ENCODE data around the gene CRACDL.

DNA sequence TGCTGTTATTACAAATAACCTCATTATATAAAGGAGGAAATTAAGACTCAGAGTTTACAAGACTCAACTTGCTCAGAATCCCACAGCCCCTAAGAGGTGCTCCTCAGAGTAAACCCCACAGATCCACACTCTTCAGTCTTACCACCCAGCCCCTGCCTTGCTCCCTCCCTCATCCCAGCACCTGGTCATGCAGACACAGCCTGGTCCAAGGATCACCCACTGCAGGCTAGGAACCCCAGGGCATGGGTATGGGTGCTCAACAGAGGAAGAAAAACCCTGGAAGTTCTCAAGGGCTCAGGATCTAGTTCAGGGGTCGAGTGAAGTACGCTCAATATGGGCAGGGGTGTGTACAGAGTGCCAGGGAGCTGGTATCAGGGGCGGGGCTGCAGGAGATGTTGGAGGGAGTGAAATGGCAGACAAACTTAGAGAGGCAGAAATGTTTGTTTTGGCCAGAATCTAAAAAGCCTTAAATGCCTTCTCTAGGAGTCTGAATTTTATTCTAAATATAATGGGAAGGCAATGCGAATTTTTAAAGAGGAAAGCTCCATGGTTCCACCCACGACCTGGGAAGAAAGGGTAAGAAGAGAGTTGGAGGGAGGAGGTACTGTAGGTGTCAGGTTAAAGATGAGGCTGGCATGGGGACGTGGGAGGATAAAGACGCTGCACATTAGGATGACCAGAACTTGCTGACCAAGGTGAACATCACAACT lies 126.0 kb downstream of the CRACDL start:
- no peak for TF ChIP-seq EZH2 (IDR thresholded peaks at IDR 0.05; ENCODE audit: borderline replicate concordance, insufficient read depth, low read depth, low read length, poor library complexity, severe bottlenecking)
- no peak for TF ChIP-seq CTCF (IDR thresholded peaks at IDR 0.05)

Data from B cell (primary cell).